Upper lobe of right lung (tissue), 1 donor: Measurements from ENCODE around the gene NDUFAB1. TPM values are rescaled to one million over a fixed set of nuclear protein-coding genes. Genes with fewer than 3 reads are reported as not detected.

Experiments
- ATAC-seq: fragments of 200-7000 bp; cut with Tn5 transposase; one replicate; pipeline ENCODE4 v1.9.1; 2020; ENCODE audit warnings: mild to moderate bottlenecking, moderate library complexity
- DNase-seq: peaks from one replicate; pipeline ENCODE4 v3.0.0-alpha.2; 2020
- H3K27ac ChIP-seq: fragments of 200-600 bp; one replicate; pipeline ENCODE4 v1.8.0; 2022
- H3K27me3 ChIP-seq: fragments of 200-600 bp; one replicate; pipeline ENCODE4 v1.8.0; 2022; ENCODE audit warnings: mild to moderate bottlenecking
- H3K36me3 ChIP-seq: fragments of 200-600 bp; one replicate; pipeline ENCODE4 v1.8.0; 2022
- H3K4me1 ChIP-seq: fragments of 200-600 bp; one replicate; pipeline ENCODE4 v1.8.0; 2022
- H3K4me3 ChIP-seq: fragments of 200-600 bp; one replicate; pipeline ENCODE4 v1.8.0; 2022; ENCODE audit warnings: mild to moderate bottlenecking
- H3K9me3 ChIP-seq: fragments of 200-600 bp; one replicate; pipeline ENCODE4 v1.8.0; 2022
- CTCF ChIP-seq: fragments of 200-600 bp; IDR thresholded peaks from one replicate; pipeline ENCODE4 v1.8.0; 2022; ENCODE audit warnings: antibody characterized with exemption
- intact Hi-C: fragments of 100-400 bp; cut with DNase I; formaldehyde crosslinking; loops from one replicate; pipeline ENCODE4 v1.11.0; 2022
- total RNA-seq: library from RNA; stranded (reverse); fragmentation: NEBNext Ultra II Directional; extraction: Animal tissue kit (Norgen Biotek cat#: 25700); gene quantifications from one replicate; pipeline ENCODE4 v1.2.1, GENCODE V29; 2021
- donor health status: DM: no; HTN: yes; CAD: no; lungs with severe emphysema.

The NDUFAB1 gene
- total RNA-seq, 1 donor from 2014 or later: 49.2 TPM

- DNase-seq (no peak), ATAC-seq (no peak)
- no peaks in the 10 kb centered on the region for H3K27me3 ChIP-seq
- intact Hi-C loops: no loop called here
- peaks cover 86% of the 10 kb centered on the region for H3K36me3 ChIP-seq
- H3K9me3 ChIP-seq: no peaks in the 10 kb centered on the region
- TF ChIP-seq CTCF: no peak
- no peak overlapping the region for H3K27ac ChIP-seq
- H3K4me1 ChIP-seq: peaks cover 4% of the 10 kb centered on the region
- H3K4me3 ChIP-seq: no peak overlapping the region
Observed at GRCh38 chr16:23573817-23574216, 22.3 kb downstream of the NDUFAB1 start.

DNA sequence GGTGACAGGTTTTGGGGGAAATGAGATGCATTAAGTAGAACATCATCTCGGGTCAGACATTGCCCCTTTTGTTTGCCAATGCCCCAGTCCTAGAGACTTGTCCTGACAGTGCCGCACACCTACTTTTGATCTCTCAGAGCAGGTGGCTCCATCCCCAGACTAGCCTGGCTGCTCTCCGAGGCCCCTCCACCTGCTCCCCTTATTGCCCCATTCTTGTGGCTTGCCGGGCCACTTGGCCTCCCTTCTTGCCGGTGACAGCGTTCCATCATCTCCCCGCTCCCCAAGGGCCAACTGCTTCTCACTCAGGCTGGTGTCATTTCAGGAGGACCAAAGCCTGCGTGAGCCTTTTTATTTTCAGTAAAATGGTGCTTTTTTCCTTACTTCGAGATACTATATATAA is 23.7 kb downstream of the NDUFAB1 start:
- H3K27ac ChIP-seq: no peak overlapping the region
- no peak overlapping the region for H3K4me3 ChIP-seq
- no peaks in the 10 kb centered on the region for H3K4me1 ChIP-seq
- H3K27me3 ChIP-seq: no peaks in the 10 kb centered on the region
- H3K36me3 ChIP-seq: peaks cover 96% of the 10 kb centered on the region
- DNase-seq (no peak), ATAC-seq (no peak)
- H3K9me3 ChIP-seq: no peaks in the 10 kb centered on the region
- intact Hi-C loops: no loop called here
- no peak for TF ChIP-seq CTCF

GRCh38 chr16:23571895-23572294 is 24.2 kb downstream of the NDUFAB1 start:
- Histone ChIP-seq H3K9me3 (no peaks in the 10 kb centered on the region), H3K27ac (no peak overlapping the region), H3K27me3 (no peaks in the 10 kb centered on the region), H3K4me3 (no peak overlapping the region), H3K4me1 (no peaks in the 10 kb centered on the region), H3K36me3 (peaks cover 96% of the 10 kb centered on the region)
- DNase-seq: no peak
- ATAC-seq: no peak
- intact Hi-C loops: no loop called here
- no peak for TF ChIP-seq CTCF

DNA sequence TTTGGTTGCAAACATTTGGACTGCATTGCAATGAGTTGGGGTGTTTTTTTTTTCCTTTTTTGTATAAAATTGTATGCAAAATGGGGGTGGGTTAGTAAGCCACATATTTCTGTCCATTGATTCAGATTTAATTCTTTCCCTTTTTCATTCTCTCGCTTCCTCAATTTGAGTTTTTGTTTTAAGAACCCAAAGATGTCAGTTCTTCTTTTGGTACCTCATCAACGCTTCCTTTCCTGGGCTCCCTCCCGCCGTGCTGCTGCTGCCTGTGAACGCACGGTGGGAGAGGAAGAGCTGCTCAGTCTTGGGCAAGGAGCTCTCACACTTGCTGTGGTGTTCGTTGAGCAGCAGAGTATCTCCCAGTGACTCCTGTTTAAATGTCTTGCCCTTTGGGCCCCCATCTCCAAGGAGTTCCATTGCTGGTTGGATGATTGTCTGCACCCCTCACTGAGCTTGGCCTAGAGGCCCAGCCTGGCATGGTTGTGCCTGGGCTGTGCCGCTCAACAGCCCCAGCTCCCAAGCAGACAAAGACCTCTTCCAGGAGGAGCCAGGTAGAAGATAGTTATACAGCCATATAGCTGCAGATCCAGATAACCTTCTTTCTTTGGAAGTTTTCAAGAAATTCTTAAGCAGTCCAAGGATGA is 25.0 kb downstream of the NDUFAB1 start:
- no peak overlapping the region for H3K27ac ChIP-seq
- intact Hi-C loops: no loop called here
- no peak for TF ChIP-seq CTCF
- H3K27me3 ChIP-seq: no peaks in the 10 kb centered on the region
- no peak overlapping the region for H3K4me3 ChIP-seq
- H3K9me3 ChIP-seq: no peaks in the 10 kb centered on the region
- ATAC-seq (peak; percentile 74), DNase-seq (no peak)
- H3K36me3 ChIP-seq: peaks cover 96% of the 10 kb centered on the region
- H3K4me1 ChIP-seq: no peaks in the 10 kb centered on the region

GRCh38 chr16:23567602-23568001 is 28.5 kb downstream of the NDUFAB1 start:
- no peak for DNase-seq
- Histone ChIP-seq H3K27me3 (no peaks in the 10 kb centered on the region), H3K4me1 (no peaks in the 10 kb centered on the region), H3K27ac (no peak overlapping the region), H3K4me3 (no peak overlapping the region), H3K36me3 (peaks cover 99% of the 10 kb centered on the region), H3K9me3 (no peaks in the 10 kb centered on the region)
- no peak for ATAC-seq
- TF ChIP-seq CTCF: no peak
- intact Hi-C loops: no loop called here

- ATAC-seq (no peak), DNase-seq (no peak)
- Histone ChIP-seq H3K9me3 (no peaks in the 10 kb centered on the region), H3K36me3 (peaks cover 99% of the 10 kb centered on the region), H3K4me3 (no peak overlapping the region), H3K27ac (no peak overlapping the region), H3K27me3 (no peaks in the 10 kb centered on the region), H3K4me1 (no peaks in the 10 kb centered on the region)
- no peak for TF ChIP-seq CTCF
- intact Hi-C loops: no loop called here
Observed at GRCh38 chr16:23566724-23567123, 29.4 kb downstream of the NDUFAB1 start.
